NK-92 treated with Interleukin-12 subunit alpha and Interleukin-12 subunit beta, amount 100 ng/mL, for 24 hours (cell line): Measurements from ENCODE around the gene PTPRE.
"Not testable (repeated sequence)": the region's sequence is repeated elsewhere in the genome, so short reads cannot be mapped to it uniquely, and the experiment has no call there.

Source experiments
- DNase-seq: peaks from one replicate; lab custom pipeline; 2025; lab: John Stamatoyannopoulos, UW

PTPRE gene

GRCh38 chr10:128072941-128073645 lies 166.2 kb downstream of the PTPRE start:
- no peak for DNase-seq

DNA sequence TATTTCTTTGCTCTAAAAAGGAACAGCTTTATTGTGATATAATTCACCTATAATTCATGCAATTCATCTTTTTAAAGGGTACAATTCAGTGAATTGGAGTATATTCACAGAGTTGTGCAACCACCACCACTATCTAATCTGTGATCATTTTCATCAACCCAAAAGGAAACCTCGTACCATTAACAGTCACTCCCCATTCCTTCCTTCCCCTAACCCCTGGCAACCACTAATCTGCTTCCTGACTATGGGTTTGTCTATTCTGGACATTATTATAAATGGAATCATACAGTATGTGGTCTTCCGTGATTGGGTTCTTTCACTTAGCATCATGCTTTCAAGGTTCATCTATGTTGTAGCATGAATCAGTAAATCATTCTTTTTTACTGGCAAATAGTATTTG lies 167.0 kb downstream of the PTPRE start:
- no peak for DNase-seq

- DNase-seq, result no peak
Measured at GRCh38 chr10:128074589-128074988, 167.7 kb downstream of the PTPRE start.

GRCh38 chr10:128077155-128077875 lies 170.4 kb downstream of the PTPRE start:
- no peak for DNase-seq

DNA sequence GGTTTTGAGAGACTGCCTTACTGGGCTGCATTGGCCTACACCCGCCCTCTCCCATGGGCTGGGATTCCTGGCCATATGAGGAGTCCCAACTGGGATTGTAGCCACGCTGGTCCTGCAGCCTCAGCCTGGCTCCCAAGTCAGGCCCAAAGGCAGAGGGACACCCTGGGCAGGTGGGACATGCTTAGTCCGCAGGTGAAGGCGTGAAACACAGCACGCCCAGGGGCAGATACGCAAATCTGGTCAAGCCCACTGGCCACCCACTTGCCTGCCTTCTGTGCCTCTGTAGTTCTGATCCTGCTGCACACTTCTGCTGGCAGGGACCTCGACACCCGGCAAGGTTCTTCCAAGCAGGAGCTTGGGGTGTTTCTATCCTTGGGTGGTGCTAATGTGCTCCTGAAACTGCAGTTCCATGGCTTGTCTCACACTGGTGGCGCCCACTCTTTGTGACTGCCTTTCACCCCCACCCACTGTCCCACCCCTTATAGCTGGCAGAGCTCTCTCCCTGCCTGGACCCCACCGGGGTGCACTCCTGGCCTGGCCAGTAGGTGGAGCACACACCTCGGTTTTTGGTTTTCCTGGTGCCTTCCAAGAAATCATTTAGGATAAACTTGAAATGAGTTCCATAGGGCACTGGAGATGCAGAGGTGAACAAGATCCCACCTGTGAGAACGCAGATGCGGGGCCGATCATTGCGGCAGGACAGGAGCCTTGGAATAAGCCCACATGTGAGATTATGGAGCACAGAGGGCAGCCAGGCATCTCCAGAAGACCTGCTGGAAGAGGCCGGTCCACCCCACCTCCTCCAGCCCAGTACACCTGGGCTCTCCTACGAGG lies 171.4 kb downstream of the PTPRE start:
- no peak for DNase-seq

DNA sequence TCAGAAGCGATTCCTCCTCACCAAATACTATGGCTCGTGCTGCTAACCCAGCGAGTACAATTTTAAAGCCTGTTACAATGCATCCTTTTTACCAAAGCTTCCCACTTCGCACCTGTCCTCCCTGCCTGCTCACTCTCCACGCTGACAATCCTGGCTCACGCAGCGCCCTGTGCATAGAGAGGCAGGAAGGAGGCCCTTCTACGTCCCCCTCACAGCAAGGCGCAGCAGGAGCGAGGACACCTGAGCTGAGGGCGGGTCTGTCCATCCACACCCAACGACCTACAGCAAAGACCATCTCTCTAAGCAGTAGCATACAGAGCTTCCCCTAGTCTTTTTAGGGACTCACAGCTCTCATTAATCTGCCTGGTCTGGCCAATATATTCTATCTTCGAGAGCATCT lies 173.3 kb downstream of the PTPRE start:
- DNase-seq, result no peak

- DNase-seq, result no peak
Measured at GRCh38 chr10:128080641-128081040, 173.7 kb downstream of the PTPRE start.

GRCh38 chr10:128081222-128081621 lies 174.3 kb downstream of the PTPRE start:
- DNase-seq, result no peak

GRCh38 chr10:128081720-128082119 lies 174.8 kb downstream of the PTPRE start:
- no peak for DNase-seq

GRCh38 chr10:128083191-128083895 lies 176.4 kb downstream of the PTPRE start:
- DNase-seq, result no peak

GRCh38 chr10:128084364-128084763 lies 177.5 kb downstream of the PTPRE start:
- no peak for DNase-seq

- no peak for DNase-seq
Measured at GRCh38 chr10:128084991-128085390, 178.1 kb downstream of the PTPRE start.

GRCh38 chr10:128086003-128086863 lies 179.3 kb downstream of the PTPRE start:
- no peak for DNase-seq

DNA sequence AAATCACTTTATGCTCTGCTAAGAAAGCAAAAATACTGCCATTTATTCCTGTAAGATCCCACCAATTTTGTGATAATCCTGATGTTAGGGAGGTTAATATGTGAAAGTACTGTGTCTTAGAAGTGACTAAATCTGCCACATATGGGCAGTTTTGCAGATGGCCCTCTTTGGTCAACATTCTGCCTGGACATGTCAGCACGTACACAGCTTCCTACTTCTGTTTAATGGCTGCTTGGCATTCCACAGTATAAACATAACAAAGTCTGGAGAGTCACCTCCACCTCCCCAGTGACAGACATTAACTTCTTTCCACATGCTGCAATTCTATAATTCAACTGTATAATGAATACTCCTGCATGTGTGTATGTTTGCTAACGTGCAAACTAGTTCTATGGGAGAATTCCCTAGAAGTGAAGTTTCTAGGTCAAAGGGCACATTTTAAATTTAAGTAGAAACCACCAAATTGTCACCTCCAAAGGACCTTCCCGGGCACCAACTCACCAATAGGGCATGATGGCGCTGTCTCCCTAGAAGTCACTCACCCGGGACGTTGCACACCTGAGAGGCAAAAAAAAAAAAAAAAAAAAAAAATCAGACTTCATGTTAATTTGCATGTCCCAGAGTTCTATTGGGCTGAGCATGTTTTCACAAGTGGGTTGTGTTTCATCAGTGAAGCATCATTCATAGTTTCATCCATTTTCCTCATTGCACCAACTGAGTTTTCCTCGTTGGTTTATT lies 180.4 kb downstream of the PTPRE start:
- DNase-seq, result no peak

DNA sequence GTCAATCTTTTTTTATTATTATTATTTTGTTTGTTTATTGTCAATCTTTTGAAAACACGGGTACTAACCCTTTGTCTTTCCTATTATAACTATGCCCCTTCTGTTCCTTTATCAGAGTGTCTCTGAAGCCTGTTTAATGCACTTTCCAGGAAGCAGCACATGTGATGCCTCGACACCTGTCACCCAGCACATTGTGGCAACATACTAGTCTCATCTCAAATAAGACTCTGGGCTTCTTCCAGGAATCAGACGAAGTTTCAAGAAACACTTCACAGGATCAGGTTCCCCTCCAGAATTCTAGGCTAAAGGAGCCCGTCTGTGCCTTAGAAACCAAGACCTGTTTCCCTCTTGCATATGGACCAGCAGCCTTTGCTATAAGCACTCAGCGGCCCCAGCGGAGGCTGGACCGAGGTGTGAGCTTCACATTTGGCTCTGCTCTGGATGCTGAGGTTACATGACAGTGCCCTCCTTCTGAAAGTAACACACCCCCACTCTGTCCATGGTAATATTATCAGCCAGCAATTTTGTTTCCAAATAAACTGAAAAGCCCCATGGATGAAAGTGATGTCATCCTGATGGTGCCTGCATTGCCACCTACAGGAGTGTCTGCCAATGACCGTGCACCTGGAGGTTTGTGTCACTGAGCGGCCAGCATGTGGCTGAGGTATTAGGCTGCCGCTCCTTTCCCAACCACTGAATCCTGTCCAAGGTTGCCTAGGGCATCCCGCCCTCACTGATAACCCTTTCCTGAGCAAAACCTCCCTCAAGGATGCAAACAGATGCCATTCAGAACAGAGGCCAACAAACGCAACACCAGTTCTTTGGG lies 181.2 kb downstream of the PTPRE start:
- DNase-seq, result no peak

- no peak for DNase-seq
Measured at GRCh38 chr10:128091636-128092210, 184.8 kb downstream of the PTPRE start.

DNA sequence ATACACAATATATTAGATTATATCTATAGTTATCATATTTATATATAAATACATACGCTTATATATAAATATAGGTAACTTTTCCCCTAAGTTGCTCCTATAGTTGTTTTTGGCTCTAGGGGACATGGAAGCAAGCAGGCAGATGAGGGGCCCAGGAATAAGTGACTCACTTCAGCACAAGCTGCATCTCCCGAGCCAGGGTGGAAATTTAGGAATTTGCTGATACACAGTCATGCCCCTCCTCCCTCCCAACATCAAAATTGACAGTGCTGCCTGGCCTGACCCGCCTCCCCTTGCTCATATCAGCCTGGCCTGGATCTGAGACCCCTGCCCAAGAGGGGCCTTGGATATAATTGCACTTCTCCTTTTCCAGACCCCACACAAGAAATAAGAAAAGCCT lies 185.6 kb downstream of the PTPRE start:
- DNase-seq, result no peak

- DNase-seq, result not testable (repeated sequence)
Measured at GRCh38 chr10:128094596-128094995, 187.7 kb downstream of the PTPRE start.
